Right ventricle myocardium inferior (tissue), 1 donor: ENCODE measurements around the gene ACAN. TPM values are rescaled to one million over a fixed set of nuclear protein-coding genes. Genes with fewer than 3 reads are reported as not detected.

Experiments
- ATAC-seq: fragments of 200-7000 bp; cut with Tn5 transposase; one replicate; pipeline ENCODE4 v1.9.1; 2020; ENCODE audit warnings: mild to moderate bottlenecking, moderate library complexity
- DNase-seq: peaks from one replicate; pipeline ENCODE4 v3.0.0; 2021; ENCODE audit errors: missing footprints
- intact Hi-C: fragments of 100-400 bp; cut with DNase I; formaldehyde crosslinking; loops from one replicate; pipeline ENCODE4 v1.11.0; 2022
- total RNA-seq: library from RNA; stranded (reverse); fragmentation: NEBNext Ultra II Directional; extraction: Animal tissue kit (Norgen Biotek cat#: 25700); gene quantifications from one replicate; pipeline ENCODE4 v1.2.1, GENCODE V29; 2021
- donor health status: DM: no; HTN: yes; CAD: no; lungs with severe emphysema.

Gene ACAN
- total RNA-seq, 1 donor from 2014 or later, result not detected

- intact Hi-C loops, result no loop called here
- ATAC-seq, result no peak
Measured at GRCh38 chr15:88799341-88799740, 3.9 kb upstream of the ACAN start.

GRCh38 chr15:88800026-88800425 lies 3.2 kb upstream of the ACAN start:
- ATAC-seq (no peak), DNase-seq (no peak)
- intact Hi-C loops, result no loop called here

More at GRCh38 chr15:88799341-88799740, 3.9 kb upstream of the ACAN start:
- no peak for DNase-seq

GRCh38 chr15:88800738-88801137 lies 2.5 kb upstream of the ACAN start:
- DNase-seq, result no peak
- intact Hi-C loops, result no loop called here

GRCh38 chr15:88802250-88802990 lies 816 bp upstream of the ACAN start:
- no peak for DNase-seq
- ATAC-seq, result no peak
- intact Hi-C loops, result no loop called here

More at GRCh38 chr15:88800738-88801137, 2.5 kb upstream of the ACAN start:
- no peak for ATAC-seq

- ATAC-seq (no peak), DNase-seq (no peak)
- intact Hi-C loops, result no loop called here
Measured at GRCh38 chr15:88802991-88803240, 320 bp upstream of the ACAN start.

GRCh38 chr15:88803920-88804247 lies 648 bp downstream of the ACAN start:
- no peak for DNase-seq
- ATAC-seq, result no peak
- intact Hi-C loops, result no loop called here

GRCh38 chr15:88804257-88804656 lies 1.0 kb downstream of the ACAN start:
- DNase-seq (no peak), ATAC-seq (no peak)
- intact Hi-C loops, result no loop called here

- intact Hi-C loops, result no loop called here
- ATAC-seq (no peak), DNase-seq (no peak)
Measured at GRCh38 chr15:88805031-88805780, 2.0 kb downstream of the ACAN start.

GRCh38 chr15:88810446-88810845 lies 7.2 kb downstream of the ACAN start:
- ATAC-seq, result no peak
- intact Hi-C loops, result loop anchor here (10.0 kb wide), 1 partner anchor 126 kb away; no protein-coding TSS in a partner anchor

GRCh38 chr15:88812133-88812532 lies 8.9 kb downstream of the ACAN start:
- no peak for DNase-seq
- intact Hi-C loops, result loop anchor here (10.0 kb wide), 1 partner anchor 127 kb away; no protein-coding TSS in a partner anchor
- no peak for ATAC-seq

More at GRCh38 chr15:88810446-88810845, 7.2 kb downstream of the ACAN start:
- no peak for DNase-seq

- ATAC-seq (no peak), DNase-seq (no peak)
- intact Hi-C loops, result loop anchor here (10.0 kb wide), 1 partner anchor 129 kb away; no protein-coding TSS in a partner anchor
Measured at GRCh38 chr15:88813960-88814359, 10.7 kb downstream of the ACAN start.

GRCh38 chr15:88814393-88814792 lies 11.2 kb downstream of the ACAN start:
- no peak for ATAC-seq
- intact Hi-C loops, result loop anchor here (10.0 kb wide), 1 partner anchor 130 kb away; no protein-coding TSS in a partner anchor
- no peak for DNase-seq

- intact Hi-C loops, result loop anchor here (10.0 kb wide), 1 partner anchor 134 kb away; no protein-coding TSS in a partner anchor
- DNase-seq (no peak), ATAC-seq (no peak)
Measured at GRCh38 chr15:88818920-88819319, 15.7 kb downstream of the ACAN start.

- intact Hi-C loops, result no loop called here
- no peak for ATAC-seq
Measured at GRCh38 chr15:88821993-88822392, 18.8 kb downstream of the ACAN start.

GRCh38 chr15:88828791-88829190 lies 25.6 kb downstream of the ACAN start:
- no peak for DNase-seq
- no peak for ATAC-seq
- intact Hi-C loops, result no loop called here

More at GRCh38 chr15:88821993-88822392, 18.8 kb downstream of the ACAN start:
- no peak for DNase-seq

GRCh38 chr15:88830016-88830415 lies 26.8 kb downstream of the ACAN start:
- DNase-seq (no peak), ATAC-seq (no peak)
- intact Hi-C loops, result loop anchor here (5.0 kb wide), 1 partner anchor 353 kb away; no protein-coding TSS in a partner anchor

GRCh38 chr15:88832820-88833730 lies 29.8 kb downstream of the ACAN start:
- intact Hi-C loops, result loop anchor here (5.0 kb wide), 1 partner anchor 356 kb away; no protein-coding TSS in a partner anchor
- ATAC-seq (no peak), DNase-seq (no peak)

- ATAC-seq, result no peak
- DNase-seq, result no peak
- intact Hi-C loops, result loop anchor here (2.0 to 5.0 kb wide), 2 partner anchors 175 to 356 kb away; no protein-coding TSS in a partner anchor
Measured at GRCh38 chr15:88833731-88834100, 30.5 kb downstream of the ACAN start.
